HG03103 (cell line): ENCODE data around the gene USP13.

ENCODE experiments used
- ATAC-seq: cut with Tn5 transposase; IDR thresholded peaks from one replicate; pipeline ENCODE4 v1.9.1; 2021; ENCODE audit warnings: low read depth; ENCODE audit not compliant: unreplicated experiment

USP13 gene

DNA sequence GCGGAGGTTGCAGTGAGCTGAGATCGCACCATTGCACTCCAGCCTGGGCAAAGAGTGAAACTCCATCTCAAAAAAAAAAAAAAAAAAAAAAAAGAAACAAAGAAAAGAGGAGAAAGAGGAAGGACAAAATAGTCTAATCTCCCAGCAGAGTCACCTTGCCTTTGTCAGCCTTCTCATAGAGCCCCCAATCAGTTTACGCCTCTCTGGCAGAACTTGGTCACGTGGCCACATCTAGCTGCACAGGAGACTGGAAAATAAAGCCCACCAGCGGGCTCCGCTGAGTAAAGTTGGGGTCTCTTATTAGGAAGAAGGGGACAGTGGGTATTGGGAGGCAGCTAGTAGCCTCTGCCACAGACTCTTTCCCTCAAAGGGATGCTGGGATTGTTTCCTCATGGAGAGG, 41.9 kb downstream of the USP13 start:
- no peak for ATAC-seq

DNA sequence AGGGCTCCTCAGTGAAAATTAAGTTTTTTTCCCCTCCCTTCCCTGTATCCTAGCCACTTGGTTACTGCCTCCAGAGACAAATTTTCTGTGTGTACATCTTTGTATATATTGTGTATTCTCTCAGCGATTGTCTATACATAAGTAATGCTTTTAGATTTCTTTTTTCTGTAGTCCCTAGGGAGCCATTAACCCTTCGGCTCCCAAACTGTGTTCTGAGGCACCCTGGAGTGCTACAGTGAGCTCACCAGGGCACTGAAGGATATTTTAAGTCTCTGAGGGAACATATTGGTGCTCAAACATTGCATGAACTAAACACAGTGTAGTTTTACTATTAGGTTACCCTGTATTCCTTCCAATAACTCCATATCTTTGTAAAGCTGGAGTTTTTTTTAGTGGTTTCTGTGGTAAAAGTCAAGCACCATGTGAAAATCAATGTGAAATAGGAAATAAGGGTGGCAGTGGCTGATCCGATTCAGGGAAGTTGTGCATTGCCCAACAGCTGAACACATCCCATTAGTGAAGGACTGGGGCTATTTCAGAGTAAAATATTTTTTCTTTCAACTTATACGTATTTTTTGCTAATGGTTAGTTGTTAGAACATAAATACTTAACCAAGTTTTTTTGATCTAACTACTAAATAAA, 43.0 kb downstream of the USP13 start:
- no peak for ATAC-seq

DNA sequence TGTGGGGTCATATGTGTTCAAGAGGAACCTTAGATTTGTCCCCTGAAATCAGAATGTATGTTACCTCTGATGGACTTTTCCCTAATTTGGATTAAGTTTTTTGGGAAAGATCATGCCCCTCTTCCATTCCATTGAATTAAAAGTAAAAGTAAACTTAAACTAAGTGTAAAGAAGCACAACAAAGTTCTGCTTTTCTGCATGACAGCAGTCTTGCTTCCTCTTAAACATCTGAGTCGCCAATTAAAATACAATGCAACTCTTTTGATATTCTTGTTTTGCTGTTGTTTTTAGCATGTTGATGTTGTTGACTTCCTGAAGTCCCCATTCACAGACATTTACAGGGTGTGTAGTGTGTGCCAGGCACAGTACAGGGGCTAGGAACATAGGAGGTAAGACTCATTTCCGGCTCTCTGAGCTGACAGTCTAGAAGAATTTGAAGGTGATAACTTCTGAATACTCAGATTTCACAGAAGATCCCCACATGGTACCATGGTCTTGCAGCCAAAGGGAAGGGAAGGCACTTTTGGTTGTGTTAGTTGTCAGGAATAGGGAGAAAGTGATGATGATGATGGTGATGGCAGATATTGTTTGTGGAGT, 45.0 kb downstream of the USP13 start:
- ATAC-seq: no peak

DNA sequence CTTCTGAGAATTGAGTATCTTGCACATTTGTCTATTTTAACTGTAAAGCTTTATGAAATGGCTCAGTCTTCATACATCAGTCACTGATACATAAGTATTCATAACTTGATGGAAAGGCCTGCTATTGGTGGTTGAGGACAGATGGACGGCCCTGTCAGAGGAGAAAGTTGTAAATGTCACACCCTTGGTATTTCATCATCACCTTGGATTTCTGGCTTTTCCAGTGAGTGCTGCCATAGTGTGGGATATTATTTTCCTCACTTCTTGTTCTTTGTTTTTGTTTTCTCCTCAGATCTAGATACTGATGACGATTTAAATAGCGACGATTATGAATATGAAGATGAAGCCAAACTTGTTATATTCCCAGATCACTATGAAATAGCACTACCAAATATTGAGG, 47.9 kb downstream of the USP13 start:
- ATAC-seq: no peak

DNA sequence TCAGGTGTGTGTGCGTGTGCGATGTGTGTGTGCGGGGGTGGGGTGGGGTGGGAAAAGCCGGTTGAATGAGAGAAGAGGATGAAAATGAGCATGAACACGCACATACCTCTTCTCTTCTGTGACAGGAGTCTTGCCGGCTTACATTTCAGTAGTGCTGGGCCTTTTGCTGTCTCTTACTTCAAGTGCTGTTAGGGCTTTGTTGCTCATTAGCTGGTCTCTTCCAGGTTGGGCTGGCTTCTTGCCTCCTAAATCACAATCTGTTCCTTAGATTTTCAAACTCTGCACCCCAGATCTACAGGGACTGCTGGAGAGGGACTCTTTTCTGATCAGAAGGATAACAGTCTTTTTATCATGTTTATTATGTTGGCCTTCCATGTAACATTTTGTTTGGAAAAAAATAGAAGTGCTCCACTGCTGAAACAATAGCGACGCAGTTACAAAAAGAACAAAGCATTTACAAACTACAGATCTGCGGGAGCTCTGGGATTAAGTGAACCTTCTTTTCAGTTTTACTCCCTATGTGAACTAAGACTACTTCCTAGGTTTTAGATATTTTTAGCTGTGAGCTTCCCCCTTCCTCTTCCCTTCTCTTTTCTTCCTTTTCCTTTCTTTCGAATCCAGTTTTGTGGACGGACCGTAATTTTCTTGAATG, 48.5 kb downstream of the USP13 start:
- no peak for ATAC-seq

DNA sequence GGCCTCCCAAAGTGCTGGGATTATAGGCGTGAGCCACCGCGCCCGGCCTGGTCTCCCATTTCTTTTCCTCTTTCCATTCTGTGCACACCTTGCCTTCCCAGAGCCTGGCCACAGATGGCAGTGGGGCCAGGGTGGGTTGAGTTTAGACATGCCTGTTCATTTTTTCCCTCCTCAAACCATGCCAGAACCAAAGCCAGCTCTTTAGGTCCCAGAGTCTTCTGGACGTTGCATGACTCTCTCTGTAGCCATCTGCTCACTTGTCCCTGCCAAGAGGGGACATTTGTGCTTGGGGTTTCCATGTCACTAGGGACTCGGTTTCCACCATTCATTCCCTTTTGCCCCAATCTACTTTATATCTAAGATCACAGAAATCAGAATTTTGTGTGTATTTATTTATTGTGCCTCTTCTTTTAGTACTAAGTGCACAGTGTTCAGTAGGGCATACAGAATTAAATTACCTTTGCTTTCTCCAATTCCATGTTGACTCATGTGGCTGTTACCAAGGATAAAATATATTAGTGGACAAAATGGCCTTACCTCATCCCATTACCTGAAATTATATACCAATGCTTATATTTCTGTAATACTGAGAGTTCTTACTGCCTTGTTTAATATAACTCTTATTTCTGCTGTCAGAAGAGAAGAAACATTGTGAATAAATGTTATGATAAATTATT, 49.6 kb downstream of the USP13 start:
- ATAC-seq: no peak

DNA sequence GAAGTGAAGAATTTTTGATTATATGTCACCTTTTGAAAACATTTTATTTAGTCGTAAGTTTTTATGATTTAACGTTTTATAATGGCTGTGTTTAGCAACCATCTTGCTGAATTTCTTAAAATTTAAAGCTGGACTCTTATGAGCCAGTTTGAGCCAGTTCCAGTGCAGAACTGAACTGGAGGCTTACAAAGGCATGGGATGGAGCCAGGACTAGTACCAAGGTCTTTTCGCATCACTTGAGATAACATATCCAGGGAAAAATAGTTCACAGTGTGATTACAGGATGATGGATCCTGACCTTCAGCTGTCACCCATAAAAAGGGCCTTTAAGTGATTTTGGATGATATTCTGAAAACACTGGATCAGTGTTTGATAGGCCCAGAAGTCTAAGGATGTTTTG, 51.0 kb downstream of the USP13 start:
- ATAC-seq: no peak

DNA sequence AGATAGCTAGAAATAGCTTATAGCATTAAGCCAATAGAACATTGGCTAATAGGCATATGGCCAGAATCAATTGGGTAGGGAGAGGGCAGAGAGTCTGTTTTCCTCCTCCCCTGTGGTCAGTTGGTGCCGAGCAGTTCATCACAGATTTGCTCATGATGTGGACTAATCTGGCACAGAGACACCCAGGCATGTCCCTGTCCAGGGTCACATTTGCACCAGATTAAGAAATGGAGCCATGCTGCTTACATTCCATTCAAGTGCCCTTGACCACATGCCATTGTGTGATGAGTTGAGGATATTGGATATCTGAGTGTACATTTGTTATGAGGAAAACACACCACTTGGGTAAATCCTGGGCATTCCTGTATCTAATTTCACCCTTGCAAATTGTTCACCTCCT, 53.4 kb downstream of the USP13 start:
- ATAC-seq: no peak

DNA sequence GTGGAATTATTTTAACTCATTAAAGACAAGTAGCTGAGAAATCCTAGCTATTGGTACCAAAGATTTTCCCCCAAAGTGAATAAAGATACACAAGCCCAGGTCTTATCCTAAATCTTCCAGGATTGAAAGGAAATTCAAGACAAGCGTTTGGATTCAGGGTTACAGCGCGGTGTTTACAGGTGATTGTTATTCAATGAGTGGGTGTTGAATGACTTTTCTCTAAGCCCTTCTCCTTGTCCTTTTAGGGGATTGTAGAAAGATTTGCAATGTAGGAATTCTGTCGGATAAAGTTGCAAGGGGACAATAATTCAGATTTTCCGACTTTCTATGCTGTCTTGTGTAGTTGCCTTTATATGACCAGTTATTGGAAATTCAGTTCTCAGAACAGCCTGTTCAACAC, 57.2 kb downstream of the USP13 start:
- no peak for ATAC-seq

DNA sequence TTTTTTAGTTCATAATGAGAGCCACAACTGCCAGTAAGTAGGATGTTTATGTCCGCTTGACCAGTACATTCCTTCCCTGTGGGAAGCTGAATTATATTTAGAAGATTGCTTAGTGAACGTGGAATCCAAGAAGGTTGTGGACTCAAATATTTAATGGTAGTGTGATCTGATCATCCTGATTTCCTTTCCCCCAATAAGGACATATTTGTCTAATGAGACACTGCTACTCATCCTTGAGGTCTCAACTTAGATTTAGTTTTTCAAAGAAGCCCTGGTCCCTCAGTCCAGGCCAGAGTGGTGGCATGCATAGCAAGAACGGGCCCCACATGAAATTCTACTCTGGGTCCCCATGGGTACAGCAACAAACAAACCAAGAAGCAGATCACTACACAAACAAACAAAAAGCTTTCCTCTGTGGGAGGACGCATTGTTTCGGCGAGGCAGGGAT, 60.8 kb downstream of the USP13 start:
- no peak for ATAC-seq

DNA sequence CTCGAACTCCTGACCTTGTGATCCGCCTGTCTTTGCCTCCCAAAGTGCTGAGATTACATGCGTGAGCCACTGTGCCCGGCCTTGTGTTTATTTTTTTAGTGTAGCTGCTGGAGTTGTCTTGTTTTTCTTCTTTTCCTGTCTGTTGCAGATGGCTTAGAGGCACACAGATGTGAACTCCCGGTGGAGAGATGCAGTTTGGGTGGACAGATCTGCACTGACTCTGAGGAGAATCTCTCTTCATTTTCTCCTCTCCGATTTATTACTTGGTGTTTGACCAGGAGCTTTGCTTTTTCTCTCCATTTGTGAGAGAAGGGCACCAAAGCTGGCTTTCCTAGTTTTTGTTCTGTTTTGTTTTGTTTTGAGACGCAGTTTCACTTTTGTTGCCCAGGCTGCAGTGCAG, 62.7 kb downstream of the USP13 start:
- no peak for ATAC-seq

DNA sequence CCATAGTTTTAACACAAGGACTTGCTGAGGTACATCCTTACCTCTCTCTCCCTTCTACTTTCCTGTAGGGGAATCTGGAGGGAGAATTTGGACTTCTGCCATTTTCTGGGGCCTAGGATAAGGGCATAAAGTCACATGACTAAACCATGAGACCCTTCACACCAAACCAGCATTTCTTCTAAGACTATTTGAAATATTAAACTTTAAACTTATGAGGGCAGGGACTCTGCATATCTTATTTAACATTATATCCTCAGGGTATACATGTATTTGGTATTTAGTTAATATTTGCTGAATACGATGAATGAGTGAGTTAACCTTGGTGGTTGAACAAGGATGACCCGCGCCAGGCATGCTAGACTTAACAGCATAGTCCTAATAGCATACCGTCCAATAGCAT, 63.4 kb downstream of the USP13 start:
- no peak for ATAC-seq

DNA sequence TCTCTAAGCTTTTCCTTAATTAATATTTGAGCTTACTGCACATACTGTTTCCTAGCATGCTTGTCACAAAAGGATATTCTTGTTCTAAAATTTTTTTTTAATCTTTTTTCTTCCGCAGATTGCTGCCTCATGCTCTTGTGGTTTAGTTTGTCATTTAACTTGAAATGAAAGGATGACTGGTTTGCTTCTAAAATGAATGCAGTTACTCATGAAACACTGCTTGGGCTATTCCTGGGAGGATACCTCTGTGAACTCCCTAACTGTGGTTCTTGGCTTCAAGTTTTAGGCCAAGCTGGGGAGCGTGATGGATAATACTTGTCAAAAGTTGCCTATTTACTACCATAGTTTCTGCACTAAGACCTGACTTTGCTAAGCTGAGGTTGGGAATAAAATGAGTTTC, 64.0 kb downstream of the USP13 start:
- ATAC-seq: no peak

DNA sequence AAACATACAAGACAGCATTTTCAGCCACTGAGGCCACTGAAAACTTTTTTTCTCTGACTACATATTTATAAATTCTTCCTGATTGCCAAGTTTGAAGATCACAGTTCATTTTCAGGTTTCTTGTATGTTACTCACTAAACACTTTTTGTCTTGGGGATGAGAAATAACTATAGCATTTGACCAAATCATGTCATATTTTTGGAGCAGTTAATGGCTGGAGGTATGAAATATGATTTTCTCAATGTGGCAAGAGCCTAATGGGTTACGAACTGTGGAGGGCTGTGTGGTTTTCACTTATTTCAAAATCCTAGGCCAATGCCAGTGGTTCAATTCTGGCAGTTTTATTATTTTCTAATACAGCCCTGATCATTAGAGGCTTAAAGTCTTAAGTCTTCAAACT, 64.4 kb downstream of the USP13 start:
- no peak for ATAC-seq

DNA sequence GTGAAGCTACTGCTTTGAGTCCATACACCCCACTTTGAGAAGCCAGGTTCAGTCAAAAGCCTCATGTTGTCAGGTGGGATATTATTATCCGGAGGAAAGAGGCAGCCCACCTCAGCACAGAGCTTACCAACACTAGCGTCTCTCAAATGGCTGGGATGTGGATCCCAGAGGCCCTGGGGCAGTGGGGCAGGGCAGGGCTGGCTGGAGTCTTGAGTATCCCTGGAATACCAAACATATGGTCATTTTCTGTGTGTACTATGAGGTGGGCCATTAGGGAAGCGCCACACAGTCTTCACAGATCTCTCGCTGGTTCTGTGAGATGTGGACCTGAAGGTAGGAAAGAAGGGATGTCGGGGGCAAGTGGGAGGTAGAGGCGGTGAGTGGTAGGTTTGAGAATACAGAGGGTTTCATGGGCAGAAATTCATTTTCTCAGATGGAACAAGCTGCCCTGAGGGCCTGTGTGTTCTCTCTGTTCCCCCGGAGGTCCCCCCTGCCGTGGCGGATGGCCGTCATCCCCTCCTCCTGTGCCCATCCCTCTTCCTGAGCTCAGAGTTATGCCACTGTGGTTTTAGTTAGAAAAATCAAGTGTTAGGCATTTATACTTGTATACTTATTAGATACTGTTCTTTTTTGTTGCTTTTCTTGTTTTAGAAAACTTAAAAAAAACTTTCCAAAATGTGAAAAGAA, 66.4 kb downstream of the USP13 start:
- ATAC-seq: no peak

DNA sequence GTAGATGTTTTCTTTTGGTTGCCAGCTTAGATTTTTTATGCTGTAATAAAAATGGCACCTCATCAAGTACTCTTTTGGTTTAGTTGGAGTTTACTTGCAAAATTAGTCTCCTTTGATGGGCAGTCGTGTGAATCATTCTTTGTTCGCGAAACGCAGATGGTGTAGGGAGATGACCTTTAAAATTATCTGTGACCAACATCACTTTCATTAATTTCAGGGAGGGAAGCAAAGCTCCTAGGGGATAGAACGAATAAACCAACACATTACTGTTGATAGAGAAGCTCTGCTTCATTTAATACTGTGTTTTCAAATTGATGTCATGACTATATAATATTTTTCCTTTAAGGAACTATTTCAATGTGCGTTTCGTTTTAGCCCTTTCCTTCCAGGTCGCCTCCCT, 67.4 kb downstream of the USP13 start:
- no peak for ATAC-seq

DNA sequence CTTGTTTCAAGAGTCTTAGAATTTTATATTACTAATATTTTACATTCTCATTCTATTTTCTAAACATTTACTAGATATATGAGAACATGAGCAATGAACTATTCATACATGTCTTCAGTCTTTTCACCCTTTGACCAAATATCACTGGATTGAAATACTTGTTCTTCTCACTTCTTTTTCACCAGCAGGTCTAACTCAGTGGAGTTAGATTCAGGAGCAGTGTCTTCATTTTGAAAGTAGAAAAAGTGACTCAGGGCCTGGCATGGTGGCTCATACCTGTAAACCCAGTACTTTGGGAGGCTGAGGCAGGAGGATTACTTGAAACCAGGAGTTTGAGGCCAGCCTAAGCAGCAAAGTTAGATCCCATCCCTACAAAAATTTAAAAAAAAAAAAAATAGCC, 70.8 kb downstream of the USP13 start:
- no peak for ATAC-seq

DNA sequence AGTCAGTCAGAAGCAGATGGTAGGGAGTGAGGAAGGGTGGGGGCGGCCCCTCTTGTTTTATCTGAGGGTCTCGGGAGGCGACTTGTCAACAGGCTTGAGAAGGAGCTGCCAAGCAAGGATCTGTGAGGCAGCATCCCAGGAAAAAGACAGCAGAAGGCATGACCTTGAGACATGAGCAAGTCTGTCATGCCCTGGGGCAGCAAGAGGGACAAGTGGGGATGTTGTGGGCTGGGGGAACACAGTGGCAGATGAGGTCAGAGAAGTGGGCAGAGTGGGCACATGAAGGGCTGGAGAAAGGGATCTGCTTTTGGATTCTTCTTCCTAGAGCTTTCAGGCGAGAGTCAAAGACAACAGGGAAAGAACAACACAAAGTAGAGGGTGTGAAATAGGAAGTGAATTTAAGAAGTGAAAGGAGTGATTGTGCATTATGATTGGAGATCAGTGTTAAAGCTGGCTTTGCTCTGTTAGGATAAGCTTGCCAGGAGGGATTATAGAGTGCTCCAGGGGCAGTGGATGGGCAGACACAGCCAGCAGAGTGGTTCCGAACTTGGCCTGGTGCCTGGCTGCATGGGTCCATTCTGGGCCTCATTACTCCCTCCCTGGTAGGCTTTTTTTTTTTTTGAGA, 73.3 kb downstream of the USP13 start:
- no peak for ATAC-seq

DNA sequence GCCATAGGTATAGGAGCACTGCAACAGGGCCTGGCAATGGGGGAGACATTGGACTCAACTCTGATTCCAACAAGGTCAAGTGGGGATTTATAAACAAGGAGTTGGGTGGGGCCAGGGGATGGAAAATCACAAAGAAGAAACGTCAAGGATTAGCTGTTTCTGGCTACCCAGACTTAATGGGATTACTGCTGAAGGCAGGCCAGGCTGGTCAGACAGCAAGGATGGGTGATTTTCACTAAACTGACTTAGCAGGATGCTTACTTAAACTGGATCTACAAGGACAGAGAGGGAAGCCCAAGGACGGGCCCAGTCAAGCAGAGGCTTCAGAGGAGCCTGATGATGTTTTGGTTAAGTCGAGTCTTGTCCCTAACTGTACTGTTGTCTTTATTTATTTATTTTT, 76.2 kb downstream of the USP13 start:
- ATAC-seq: no peak

DNA sequence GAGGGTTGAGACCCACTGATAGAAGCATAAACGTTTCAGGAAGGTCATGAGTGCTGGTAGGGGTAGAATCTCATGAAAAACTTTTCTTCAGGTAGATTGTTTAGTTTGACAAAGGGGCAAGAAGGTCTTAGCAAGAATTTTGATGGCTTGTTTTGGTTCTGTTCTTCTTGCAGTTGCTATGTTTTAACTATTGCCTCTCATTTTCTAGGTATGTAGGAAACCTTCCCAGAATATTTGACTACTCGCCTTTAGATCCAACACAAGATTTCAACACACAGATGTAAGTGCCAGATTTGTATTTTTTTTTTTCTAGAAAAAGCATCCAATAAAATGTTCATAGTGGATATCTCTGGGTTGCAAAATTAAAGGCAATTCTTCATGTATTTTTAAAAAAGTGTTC, 77.1 kb downstream of the USP13 start:
- ATAC-seq: no peak

DNA sequence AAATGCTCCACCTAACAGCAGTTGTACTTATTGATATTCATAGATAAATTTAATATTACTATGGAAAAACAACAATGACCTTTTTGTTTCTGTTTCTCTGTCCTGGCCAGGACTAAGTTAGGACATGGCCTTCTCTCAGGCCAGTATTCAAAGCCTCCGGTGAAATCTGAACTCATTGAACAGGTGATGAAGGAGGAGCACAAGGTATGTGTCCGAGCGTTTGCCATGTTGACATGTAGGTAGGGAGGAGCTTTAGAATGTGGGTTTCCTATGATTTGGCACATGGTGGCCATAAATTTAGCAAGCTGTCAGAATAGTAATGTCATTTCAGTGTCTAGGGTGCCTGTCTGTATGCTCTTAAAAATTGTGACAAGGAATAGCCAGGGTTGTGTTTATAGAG, 77.7 kb downstream of the USP13 start:
- no peak for ATAC-seq
